ENCODE data around the gene NCDN. TPM values are rescaled to one million over a fixed set of nuclear protein-coding genes. Genes with fewer than 3 reads are reported as not detected.

Gene NCDN
- total RNA-seq, 2 experiments from 2014 or later, result 22.2 to 30.1 TPM

GRCh38 chr1:35599411-35599810 lies 41.8 kb downstream of the NCDN start:
- no peaks in the 10 kb centered on the region for H4K20me1 ChIP-seq (ENCODE audit: insufficient read depth, low read length)
- CTCF ChIA-PET (ENCODE audit: unreplicated experiment), result interaction anchor here (0.6 kb wide), 1 partner anchor 1181 kb away, joined by 3 read pairs; no protein-coding TSS in a partner anchor
- intact Hi-C loops (cut with micrococcal nuclease; ENCODE audit: unreplicated experiment), result no loop called here
- H3K4me1 ChIP-seq (ENCODE audit: insufficient read depth, low read length, poor library complexity, severe bottlenecking), result no peaks in the 10 kb centered on the region
- POLR2A ChIA-PET, result no interaction called here
- H3K9me3 ChIP-seq (ENCODE audit: low read length), result no peaks in the 10 kb centered on the region
- H3K4me3 ChIP-seq (ENCODE audit: low read depth, low read length, poor library complexity, severe bottlenecking), result no peak overlapping the region
- DNase-seq (ENCODE audit: low spot score), result no peak
- H2AFZ ChIP-seq (ENCODE audit: low read length), result no peak overlapping the region
- H3K9me2 ChIP-seq (ENCODE audit: insufficient read depth, low read length), result no peaks in the 10 kb centered on the region
- no TSS peak for BruUV-seq (replicated peaks)
- H3K36me3 ChIP-seq (ENCODE audit: insufficient read depth, low read length), result peaks cover 59% of the 10 kb centered on the region
- no peak overlapping the region for H3K27ac ChIP-seq (ENCODE audit: low read depth, low read length, poor library complexity, severe bottlenecking)
- TF ChIP-seq EZH2phosphoT487 (IDR thresholded peaks at IDR 0.05; ENCODE audit: borderline replicate concordance, low read depth, low read length), result no peak
- TF ChIP-seq, protein P1, sequence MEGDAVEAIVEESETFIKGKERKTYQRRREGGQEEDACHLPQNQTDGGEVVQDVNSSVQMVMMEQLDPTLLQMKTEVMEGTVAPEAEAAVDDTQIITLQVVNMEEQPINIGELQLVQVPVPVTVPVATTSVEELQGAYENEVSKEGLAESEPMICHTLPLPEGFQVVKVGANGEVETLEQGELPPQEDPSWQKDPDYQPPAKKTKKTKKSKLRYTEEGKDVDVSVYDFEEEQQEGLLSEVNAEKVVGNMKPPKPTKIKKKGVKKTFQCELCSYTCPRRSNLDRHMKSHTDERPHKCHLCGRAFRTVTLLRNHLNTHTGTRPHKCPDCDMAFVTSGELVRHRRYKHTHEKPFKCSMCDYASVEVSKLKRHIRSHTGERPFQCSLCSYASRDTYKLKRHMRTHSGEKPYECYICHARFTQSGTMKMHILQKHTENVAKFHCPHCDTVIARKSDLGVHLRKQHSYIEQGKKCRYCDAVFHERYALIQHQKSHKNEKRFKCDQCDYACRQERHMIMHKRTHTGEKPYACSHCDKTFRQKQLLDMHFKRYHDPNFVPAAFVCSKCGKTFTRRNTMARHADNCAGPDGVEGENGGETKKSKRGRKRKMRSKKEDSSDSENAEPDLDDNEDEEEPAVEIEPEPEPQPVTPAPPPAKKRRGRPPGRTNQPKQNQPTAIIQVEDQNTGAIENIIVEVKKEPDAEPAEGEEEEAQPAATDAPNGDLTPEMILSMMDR (conservative IDR thresholded peaks at IDR 0.05; ENCODE audit: low read length), result no peak
- no peaks in the 10 kb centered on the region for H3K79me2 ChIP-seq (ENCODE audit: insufficient read depth, low read depth, low read length)
- H3K4me2 ChIP-seq (ENCODE audit: low read length), result no peak overlapping the region

GRCh38 chr1:35600593-35600992 lies 43.0 kb downstream of the NCDN start:
- peaks cover 68% of the 10 kb centered on the region for H3K36me3 ChIP-seq (ENCODE audit: insufficient read depth, low read length)
- DNase-seq (ENCODE audit: low spot score), result no peak
- no peaks in the 10 kb centered on the region for H3K9me2 ChIP-seq (ENCODE audit: insufficient read depth, low read length)
- no TSS peak for BruUV-seq (replicated peaks)
- H3K4me1 ChIP-seq (ENCODE audit: insufficient read depth, low read length, poor library complexity, severe bottlenecking), result no peaks in the 10 kb centered on the region
- intact Hi-C loops (cut with micrococcal nuclease; ENCODE audit: unreplicated experiment), result no loop called here
- no peaks in the 10 kb centered on the region for H3K9me3 ChIP-seq (ENCODE audit: low read length)
- no peaks in the 10 kb centered on the region for H3K79me2 ChIP-seq (ENCODE audit: insufficient read depth, low read depth, low read length)
- H4K20me1 ChIP-seq (ENCODE audit: insufficient read depth, low read length), result peaks cover under 1% of the 10 kb centered on the region; the same call in 1 of the 2 replicates
- no peak overlapping the region for H3K27ac ChIP-seq (ENCODE audit: low read depth, low read length, poor library complexity, severe bottlenecking)
- POLR2A ChIA-PET, result no interaction called here
- H3K4me2 ChIP-seq (ENCODE audit: low read length), result no peak overlapping the region
- H3K4me3 ChIP-seq (ENCODE audit: low read depth, low read length, poor library complexity, severe bottlenecking), result no peak overlapping the region
- CTCF ChIA-PET (ENCODE audit: unreplicated experiment), result no interaction called here
- H2AFZ ChIP-seq (ENCODE audit: low read length), result no peak overlapping the region
- no peak for TF ChIP-seq EZH2phosphoT487 (IDR thresholded peaks at IDR 0.05; ENCODE audit: borderline replicate concordance, low read depth, low read length)
- TF ChIP-seq, protein P1 (conservative IDR thresholded peaks at IDR 0.05; ENCODE audit: low read length), result no peak

- POLR2A ChIA-PET, result interaction anchor here (0.6 kb wide), 2 partner anchors 13 to 21 kb away, joined by 3 to 6 read pairs; no protein-coding TSS in a partner anchor
- no peak overlapping the region for H3K27ac ChIP-seq (ENCODE audit: low read depth, low read length, poor library complexity, severe bottlenecking)
- H3K4me3 ChIP-seq (ENCODE audit: low read depth, low read length, poor library complexity, severe bottlenecking), result no peak overlapping the region
- H3K79me2 ChIP-seq (ENCODE audit: insufficient read depth, low read depth, low read length), result peaks cover 17% of the 10 kb centered on the region; the same call in 1 of the 2 replicates
- intact Hi-C loops (cut with micrococcal nuclease; ENCODE audit: unreplicated experiment), result no loop called here
- no peak for DNase-seq (ENCODE audit: low spot score)
- no TSS peak for BruUV-seq (replicated peaks)
- H2AFZ ChIP-seq (ENCODE audit: low read length), result no peak overlapping the region
- H4K20me1 ChIP-seq (ENCODE audit: insufficient read depth, low read length), result peaks cover 5% of the 10 kb centered on the region
- no peaks in the 10 kb centered on the region for H3K9me3 ChIP-seq (ENCODE audit: low read length)
- no peak for TF ChIP-seq EZH2phosphoT487 (IDR thresholded peaks at IDR 0.05; ENCODE audit: borderline replicate concordance, low read depth, low read length)
- TF ChIP-seq, protein P1 (conservative IDR thresholded peaks at IDR 0.05; ENCODE audit: low read length), result no peak
- CTCF ChIA-PET (ENCODE audit: unreplicated experiment), result no interaction called here
- no peaks in the 10 kb centered on the region for H3K4me1 ChIP-seq (ENCODE audit: insufficient read depth, low read length, poor library complexity, severe bottlenecking)
- H3K36me3 ChIP-seq (ENCODE audit: insufficient read depth, low read length), result peaks cover 92% of the 10 kb centered on the region
- no peaks in the 10 kb centered on the region for H3K9me2 ChIP-seq (ENCODE audit: insufficient read depth, low read length)
- no peak overlapping the region for H3K4me2 ChIP-seq (ENCODE audit: low read length)
Observed at GRCh38 chr1:35603468-35603867, 45.9 kb downstream of the NCDN start.

Measured in OCI-LY7 (cell line).